Hematopoietic multipotent progenitor cell treated with erythropoietin and hydrocortisone succinate and interleukin-3 and kit ligand, for 6 days (in vitro differentiated cells): ENCODE results near the gene PICALM.
A peak's percentile ranks its signal among the peaks of the same experiment; 100 is the strongest.
"Not testable (repeated sequence)": the region's sequence is repeated elsewhere in the genome, so short reads cannot be mapped to it uniquely, and the experiment has no call there.

Experiments
- DNase-seq: peaks from one replicate; pipeline ENCODE4 v3.0.0-alpha.2; 2015

Gene PICALM

DNA sequence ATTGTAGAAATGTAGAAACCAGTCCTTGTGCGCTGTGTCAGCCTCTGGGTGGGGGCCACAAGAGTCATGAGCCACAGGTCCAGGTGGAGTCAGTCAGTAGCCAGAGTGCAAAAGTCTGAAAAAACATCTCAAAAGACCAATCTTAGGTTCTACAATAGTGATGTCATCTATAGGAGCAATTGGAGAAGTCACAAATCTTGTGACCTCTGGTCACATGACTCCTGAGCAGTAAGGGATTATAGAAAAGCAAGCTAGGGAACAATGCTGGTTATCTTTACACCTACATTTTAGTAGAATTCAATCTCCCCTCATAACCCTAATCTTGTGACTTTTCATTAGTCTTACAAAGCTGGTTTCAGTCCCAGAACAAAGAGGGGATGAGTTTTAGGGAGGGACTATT, 131.0 kb downstream of the PICALM start:
- DNase-seq = no peak

- DNase-seq = no peak
Observed at GRCh38 chr11:85935751-85936150, 133.1 kb downstream of the PICALM start.

- no peak for DNase-seq
Observed at GRCh38 chr11:85934596-85935169, 134.2 kb downstream of the PICALM start.

DNA sequence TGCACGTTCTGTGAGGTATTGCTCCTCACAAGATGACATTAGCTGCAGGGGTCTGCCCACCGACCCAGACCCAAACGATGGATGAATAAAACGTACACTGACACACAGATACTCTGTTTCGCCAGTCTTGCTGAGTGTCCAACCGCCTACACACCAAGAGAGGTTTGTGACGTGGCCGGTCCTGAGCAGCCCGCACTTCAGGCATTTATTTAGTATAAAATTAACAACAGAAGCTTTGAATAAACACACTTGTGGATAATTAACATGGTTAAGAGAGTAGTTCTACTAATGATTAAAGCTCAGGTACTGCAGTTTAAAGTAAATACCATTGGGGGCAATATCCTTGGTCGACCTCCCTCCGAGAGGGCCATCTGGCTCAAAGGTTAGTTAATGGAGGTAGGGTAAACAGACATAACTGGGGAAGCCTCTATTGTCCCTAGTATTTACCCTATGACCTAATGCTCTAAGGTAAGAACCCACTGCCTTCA, 138.0 kb downstream of the PICALM start:
- DNase-seq = no peak

- DNase-seq = not testable (repeated sequence)
Observed at GRCh38 chr11:85926653-85927214, 142.2 kb downstream of the PICALM start.

GRCh38 chr11:85923455-85923854, 145.4 kb downstream of the PICALM start:
- DNase-seq = no peak

- no peak for DNase-seq
Observed at GRCh38 chr11:85922367-85922766, 146.5 kb downstream of the PICALM start.

- DNase-seq = peak; percentile 40
Observed at GRCh38 chr11:85918910-85919794, 149.7 kb downstream of the PICALM start.

- no peak for DNase-seq
Observed at GRCh38 chr11:85914425-85914824, 154.5 kb downstream of the PICALM start.

- DNase-seq = no peak
Observed at GRCh38 chr11:85913513-85913912, 155.4 kb downstream of the PICALM start.

GRCh38 chr11:85912414-85912813, 156.5 kb downstream of the PICALM start:
- DNase-seq = no peak
